Measurements from ENCODE around the gene ZC3H12D. TPM values are rescaled to one million over a fixed set of nuclear protein-coding genes. Genes with fewer than 3 reads are reported as not detected.

ZC3H12D gene
- total and polyA plus RNA-seq, 2 of the 8 experiments (the other 6 are each of a cell fraction or from before 2014, with no cell fraction given): 0.05 to 0.07 TPM

DNA sequence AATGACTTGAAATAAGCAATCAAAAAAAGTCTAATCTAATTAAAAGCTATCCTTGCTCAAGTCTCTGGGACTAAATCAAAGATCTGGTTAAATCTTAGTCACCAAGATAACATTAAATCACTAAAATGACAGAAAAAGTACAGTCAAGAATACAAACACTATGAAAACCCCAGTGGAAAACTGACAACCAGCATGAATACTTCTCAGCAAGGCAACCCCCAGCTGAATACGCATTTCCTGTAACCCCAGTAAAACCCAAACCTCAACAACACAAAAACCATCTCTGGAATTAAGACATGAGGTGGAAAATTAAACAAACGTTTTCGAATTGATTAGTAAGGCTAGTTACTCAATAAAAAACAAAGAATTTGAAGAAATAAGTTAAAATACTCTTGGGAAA is 23.7 kb upstream of the ZC3H12D start:
- Histone ChIP-seq H3K36me3 (ENCODE audit: control insufficient read depth in 2 of 4, insufficient read depth in 4 of 4, low read length in 3 of 4) (peaks cover 0 to 9% (median 0%) of the 10 kb centered on the region in 4 experiments; a peak in 2 of 8 replicates), H2BK12ac (ENCODE audit: low read depth, low read length) (no peak overlapping the region), H3K4me2 (ENCODE audit: insufficient read depth in 1 of 2, low read depth in 2 of 2, low read length in 2 of 2) (no peak overlapping the region), H3K79me2 (ENCODE audit: control insufficient read depth in 1 of 2, insufficient read depth in 2 of 2, low read length in 2 of 2) (no peaks in the 10 kb centered on the region), H2BK120ac (replicated peaks; ENCODE audit: low read depth, low read length) (no peak overlapping the region), H3K4me1 (replicated peaks in 1 of 4; ENCODE audit: control insufficient read depth in 3 of 4, insufficient read depth in 4 of 4, low read length in 3 of 4) (no peaks in the 10 kb centered on the region; a peak in 1 of 7 replicates), H3K14ac (ENCODE audit: insufficient read length) (no peak overlapping the region), H3K18ac (ENCODE audit: extremely low read depth, low read length) (no peak overlapping the region), H2BK20ac (ENCODE audit: low read length) (no peak overlapping the region), H4K20me1 (replicated peaks in 1 of 2; ENCODE audit: control insufficient read depth in 1 of 2, insufficient read depth in 2 of 2, low read length in 2 of 2) (no peaks in the 10 kb centered on the region), H3K23ac (ENCODE audit: insufficient read length) (no peak overlapping the region), H2BK15ac (ENCODE audit: low read length) (no peak overlapping the region), H2BK5ac (ENCODE audit: low read depth, low read length) (no peak overlapping the region), H3K23me2 (ENCODE audit: low read depth, low read length) (no peaks in the 10 kb centered on the region), H3K9me3 (ENCODE audit: insufficient read depth in 2 of 2, low read depth in 1 of 2, low read length in 1 of 2) (no peaks in the 10 kb centered on the region), H3K9ac (replicated peaks in 1 of 4; ENCODE audit: extremely low read depth in 1 of 4, low read depth in 3 of 4, low read length in 3 of 4) (no peak overlapping the region), H4K91ac (replicated peaks; ENCODE audit: insufficient read length, low read length) (no peak overlapping the region), H3K79me1 (ENCODE audit: low read depth, low read length) (no peaks in the 10 kb centered on the region), H3K4ac (replicated peaks; ENCODE audit: insufficient read length, low read depth, low read length) (no peak overlapping the region), H4K8ac (ENCODE audit: extremely low read depth, insufficient read depth, low read length) (no peak overlapping the region), H4K5ac (ENCODE audit: insufficient read length, low read depth, low read length) (no peak overlapping the region), H3K27me3 (replicated peaks in 1 of 4; ENCODE audit: control insufficient read depth in 3 of 4, extremely low read depth in 1 of 4, insufficient read depth in 3 of 4, low read length in 3 of 4) (no peaks in the 10 kb centered on the region), H3K4me3 (ENCODE audit: extremely low read depth in 1 of 4, insufficient read depth in 2 of 4, low read depth in 3 of 4, low read length in 4 of 4) (no peak overlapping the region), H2AK5ac (ENCODE audit: low read depth, low read length) (no peak overlapping the region), H3K56ac (replicated peaks; ENCODE audit: insufficient read length, low read depth, low read length) (no peak overlapping the region), H2AFZ (ENCODE audit: low read length) (no peak overlapping the region), H3K27ac (ENCODE audit: low read depth, low read length) (no peak overlapping the region)
- CTCF ChIA-PET (ENCODE audit: partially characterized antibody): interaction anchor here (1.0 to 1.3 kb wide), 2 partner anchors 8 to 76 kb away, joined by 3 to 4 read pairs; no protein-coding TSS in a partner anchor
- FAIRE-seq (peak; percentile 76), DNase-seq (ENCODE audit: low read depth in 1 of 2, low spot score in 2 of 2) (no peak)
- POLR2A ChIA-PET (ENCODE audit: partially characterized antibody): no interaction called here
- 79% methylated on average over 3 of the region's 3 CpGs; no CpG with 5 or more reads in 1 of the 2 experiments for WGBS, 2 experiments (ENCODE audit: extremely low coverage in 1 of 2, insufficient coverage in 1 of 2, insufficient read length in 1 of 2, insufficient replicate concordance in 2 of 2, low coverage in 1 of 2, low lambda C conversion rate in 2 of 2, missing lambda C conversion rate in 1 of 2)
- TF ChIP-seq NANOG (IDR thresholded peaks at IDR 0.05; ENCODE audit: insufficient read depth, low read depth, low read length, poor library complexity, severe bottlenecking): no peak
- no peak for TF ChIP-seq CREB1 (IDR thresholded peaks at IDR 0.05)
- no peak for TF ChIP-seq BRCA1 (IDR thresholded peaks at IDR 0.05; ENCODE audit: low read depth, low read length)
- TF ChIP-seq ATF2 (IDR thresholded peaks at IDR 0.05; ENCODE audit: low read length): no peak
- no peak for TF ChIP-seq EGR1 (IDR thresholded peaks at IDR 0.05; ENCODE audit: borderline replicate concordance, low read depth, low read length)
- TF ChIP-seq SP4 (IDR thresholded peaks at IDR 0.05; ENCODE audit: low read length): no peak
- no peak for TF ChIP-seq GABPA (IDR thresholded peaks at IDR 0.05; ENCODE audit: borderline replicate concordance, insufficient read depth, low read length)
- TF ChIP-seq NRF1 (IDR thresholded peaks at IDR 0.05; ENCODE audit: low read depth, low read length): no peak
- TF ChIP-seq MAX (IDR thresholded peaks at IDR 0.05): no peak
- no peak for TF ChIP-seq BCL11A (IDR thresholded peaks at IDR 0.05; ENCODE audit: low read depth in 2 of 2, low read length in 2 of 2)
- TF ChIP-seq POLR2AphosphoS5 (IDR thresholded peaks at IDR 0.05; ENCODE audit: low read depth, low read length): no peak
- TF ChIP-seq TBP (IDR thresholded peaks at IDR 0.05; ENCODE audit: low read depth, low read length): no peak
- no peak for TF ChIP-seq GTF2F1 (IDR thresholded peaks at IDR 0.05; ENCODE audit: borderline replicate concordance, low read depth, low read length)
